Trophoblast cell (in vitro differentiated cells and primary cell): ENCODE results near the gene SPATA33.
"Not testable (repeated sequence)": the region's sequence is repeated elsewhere in the genome, so short reads cannot be mapped to it uniquely, and the experiment has no call there.

Source experiments
- DNase-seq, 2 donors: peaks; one replicate each; pipeline ENCODE4 v3.0.0-alpha.2; 2016
- H2AFZ ChIP-seq: 2 replicates; pipeline ENCODE4 v1.6.1; 2013; ENCODE audit warnings: low read length, moderate library complexity, mild to moderate bottlenecking; ENCODE audit not compliant: insufficient read depth, poor library complexity
- H2AK5ac ChIP-seq: 2 replicates; pipeline ENCODE4 v1.6.1; 2013; ENCODE audit warnings: mild to moderate bottlenecking, low read length
- H2BK120ac ChIP-seq: 2 replicates; pipeline ENCODE4 v1.6.1; 2013; ENCODE audit warnings: low read length, mild to moderate bottlenecking, moderate library complexity; ENCODE audit not compliant: insufficient read depth, poor library complexity
- H2BK12ac ChIP-seq: 2 replicates; pipeline ENCODE4 v1.6.1; 2013; ENCODE audit warnings: mild to moderate bottlenecking, low read length, moderate library complexity
- H2BK5ac ChIP-seq: 2 replicates; pipeline ENCODE4 v1.6.1; 2013; ENCODE audit warnings: low read length, low read depth, moderate library complexity, mild to moderate bottlenecking; ENCODE audit not compliant: poor library complexity
- H3K14ac ChIP-seq: 2 replicates; pipeline ENCODE4 v1.6.1; 2013; ENCODE audit warnings: mild to moderate bottlenecking, low read length
- H3K18ac ChIP-seq: 2 replicates; pipeline ENCODE4 v1.6.1; 2013; ENCODE audit warnings: mild to moderate bottlenecking, low read length
- H3K23ac ChIP-seq: 2 replicates; pipeline ENCODE4 v1.6.1; 2013; ENCODE audit warnings: low read length
- H3K27ac ChIP-seq: 2 replicates; pipeline ENCODE4 v1.5.1; 2013; ENCODE audit warnings: low read depth, mild to moderate bottlenecking, inconsistent platforms, low read length, moderate library complexity
- H3K27me3 ChIP-seq: 2 replicates; pipeline ENCODE4 v1.6.1; 2013; ENCODE audit warnings: inconsistent platforms, mild to moderate bottlenecking, low read length, moderate library complexity; ENCODE audit not compliant: insufficient read depth
- H3K36me3 ChIP-seq, 2 experiments: 1 replicate in 1 of 2; 2 replicates in 1 of 2; pipeline ENCODE4 v1.6.1; 2013; ENCODE audit warnings: low read length in 2 of 2, mild to moderate bottlenecking in 2 of 2, moderate library complexity in 1 of 2; ENCODE audit not compliant: insufficient read depth in 2 of 2, control insufficient read depth in 1 of 2
- H3K4ac ChIP-seq: 2 replicates; pipeline ENCODE4 v1.6.1; 2013; ENCODE audit warnings: low read depth, mild to moderate bottlenecking, low read length, moderate library complexity
- H3K4me1 ChIP-seq, 2 experiments: 1 replicate in 1 of 2; 2 replicates in 1 of 2; pipeline ENCODE4 v1.6.1; 2013; ENCODE audit warnings: low read length in 2 of 2, mild to moderate bottlenecking in 2 of 2, moderate library complexity in 1 of 2; ENCODE audit not compliant: insufficient read depth in 2 of 2, control insufficient read depth in 1 of 2
- H3K4me2 ChIP-seq: 2 replicates; pipeline ENCODE4 v1.6.1; 2013; ENCODE audit warnings: inconsistent platforms, mild to moderate bottlenecking, low read length, moderate library complexity
- H3K4me3 ChIP-seq: 2 replicates; pipeline ENCODE4 v1.5.1; 2013; ENCODE audit warnings: mild to moderate bottlenecking, low read depth, low read length, inconsistent platforms
- H3K79me1 ChIP-seq: one replicate; pipeline ENCODE4 v1.6.1; 2013; ENCODE audit warnings: low read length
- H3K79me2 ChIP-seq: 2 replicates; pipeline ENCODE4 v1.6.1; 2013; ENCODE audit warnings: low read length, mild to moderate bottlenecking; ENCODE audit not compliant: control insufficient read depth, insufficient read depth, poor library complexity
- H3K9ac ChIP-seq: 2 replicates; pipeline ENCODE4 v1.6.1; 2013; ENCODE audit warnings: mild to moderate bottlenecking, low read length
- H3K9me3 ChIP-seq: 2 replicates; pipeline ENCODE4 v1.6.1; 2013; ENCODE audit warnings: low read depth, mild to moderate bottlenecking, control low read depth, inconsistent platforms, low read length; ENCODE audit not compliant: insufficient read depth
- H4K12ac ChIP-seq: 2 replicates; pipeline ENCODE4 v1.6.1; 2013; ENCODE audit warnings: low read depth, mild to moderate bottlenecking, low read length, moderate library complexity
- H4K8ac ChIP-seq: 2 replicates; pipeline ENCODE4 v1.6.1; 2013; ENCODE audit warnings: low read depth, mild to moderate bottlenecking, low read length, moderate library complexity
- H4K91ac ChIP-seq: one replicate; pipeline ENCODE4 v1.6.1; 2013; ENCODE audit warnings: low read depth, mild to moderate bottlenecking, low read length, moderate library complexity
- WGBS: extraction: QIAGEN DNeasy Blood & Tissue Kit; methylation state at CpG from one replicate; pipeline ENCODE4 v1.1.7; 2013; ENCODE audit warnings: missing lambda C conversion rate; ENCODE audit not compliant: insufficient read length, insufficient coverage; ENCODE audit errors: extremely low coverage; 5-methylcytosine and 5-hydroxymethylcytosine counted together

Gene SPATA33

DNA sequence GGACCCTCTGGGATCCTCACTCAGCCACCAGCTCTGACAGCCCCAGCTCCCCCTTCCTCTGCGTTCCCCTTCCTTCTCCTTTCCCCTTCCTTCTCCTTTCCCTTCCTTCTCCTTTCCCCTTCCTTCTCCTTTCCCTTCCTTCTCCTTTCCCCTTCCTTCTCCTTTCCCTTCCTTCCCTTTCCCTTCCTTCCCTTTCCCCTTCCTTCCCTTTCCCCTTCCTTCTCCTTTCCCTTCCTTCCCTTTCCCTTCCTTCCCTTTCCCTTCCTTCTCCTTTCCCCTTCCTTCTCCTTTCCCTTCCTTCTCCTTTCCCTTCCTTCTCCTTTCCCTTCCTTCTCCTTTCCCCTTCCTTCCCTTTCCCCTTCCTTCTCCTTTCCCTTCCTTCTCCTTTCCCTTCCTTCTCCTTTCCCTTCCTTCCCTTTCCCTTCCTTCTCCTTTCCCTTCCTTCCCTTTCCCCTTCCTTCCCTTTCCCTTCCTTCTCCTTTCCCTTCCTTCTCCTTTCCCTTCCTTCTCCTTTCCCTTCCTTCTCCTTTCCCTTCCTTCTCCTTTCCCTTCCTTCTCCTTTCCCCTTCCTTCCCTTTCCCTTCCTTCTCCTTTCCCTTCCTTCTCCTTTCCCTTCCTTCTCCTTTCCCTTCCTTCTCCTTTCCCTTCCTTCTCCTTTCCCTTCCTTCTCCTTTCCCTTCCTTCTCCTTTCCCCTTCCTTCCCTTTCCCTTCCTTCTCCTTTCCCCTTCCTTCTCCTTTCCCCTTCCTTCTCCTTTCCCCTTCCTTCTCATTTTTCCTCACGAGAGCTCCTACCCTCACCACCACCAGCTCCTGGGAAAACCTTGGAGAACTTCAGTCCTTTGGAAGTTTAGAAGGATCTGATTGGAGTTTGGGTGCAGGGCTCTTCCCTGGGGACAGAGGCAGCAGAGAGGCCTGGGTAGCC, 22.9 kb upstream of the SPATA33 start:
- not testable (repeated sequence) for H4K12ac ChIP-seq, H3K79me1 ChIP-seq, H4K8ac ChIP-seq, H2BK12ac ChIP-seq, H3K36me3 ChIP-seq, H3K4me2 ChIP-seq, H3K27me3 ChIP-seq, H3K23ac ChIP-seq, H3K4ac ChIP-seq, H3K9ac ChIP-seq, H2BK5ac ChIP-seq, H3K9me3 ChIP-seq, H3K18ac ChIP-seq, H4K91ac ChIP-seq, H3K4me3 ChIP-seq, H3K27ac ChIP-seq, H2AK5ac ChIP-seq, H3K14ac ChIP-seq, H2BK120ac ChIP-seq, H3K4me1 ChIP-seq, DNase-seq, H3K79me2 ChIP-seq, H2AFZ ChIP-seq
- WGBS: 100% methylated on average over 1 of the region's 2 CpGs

GRCh38 chr16:89636663-89637062, 21.0 kb upstream of the SPATA33 start:
- Histone ChIP-seq H3K36me3 (no peaks in the 10 kb centered on the region), H3K14ac (no peak overlapping the region)

DNA sequence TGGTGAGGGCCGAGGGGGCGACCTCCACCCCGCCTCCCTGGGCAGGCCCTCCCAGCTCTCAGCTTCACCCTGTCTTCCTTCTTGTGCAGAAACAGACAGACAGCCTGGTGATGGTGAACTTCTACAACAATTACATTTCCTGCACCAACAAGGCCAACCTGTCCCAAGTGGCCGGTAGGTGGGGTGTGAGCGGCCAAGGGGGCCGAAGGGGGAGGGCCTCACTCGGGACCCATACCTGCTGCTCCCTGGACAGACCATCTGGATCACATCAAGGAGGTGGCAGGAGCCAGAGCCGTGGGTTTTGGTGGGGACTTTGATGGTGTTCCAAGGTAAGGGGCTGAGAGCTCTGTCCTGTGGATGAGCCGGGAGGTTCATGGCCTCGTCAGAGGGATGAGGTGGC, 20.3 kb upstream of the SPATA33 start:
- H3K79me2 ChIP-seq: no peaks in the 10 kb centered on the region
- no peak overlapping the region for H4K8ac ChIP-seq
- H2AK5ac ChIP-seq: no peak overlapping the region
- no peak overlapping the region for H3K9ac ChIP-seq
- no peak overlapping the region for H3K4me2 ChIP-seq
- H3K9me3 ChIP-seq: no peaks in the 10 kb centered on the region
- H2BK12ac ChIP-seq: no peak overlapping the region
- no peak overlapping the region for H2AFZ ChIP-seq
- H4K12ac ChIP-seq: no peak overlapping the region
- H4K91ac ChIP-seq: no peak overlapping the region
- no CpG with 5 or more reads among the region's 10 CpGs for WGBS
- H2BK5ac ChIP-seq: no peak overlapping the region
- no peak overlapping the region for H3K4ac ChIP-seq
- no peaks in the 10 kb centered on the region for H3K79me1 ChIP-seq
- no peak overlapping the region for H3K23ac ChIP-seq
- peaks cover 3% of the 10 kb centered on the region for H3K27me3 ChIP-seq
- H3K14ac ChIP-seq: no peak overlapping the region
- H3K4me1 ChIP-seq: peaks cover 0 to 7% of the 10 kb centered on the region in 2 experiments
- H2BK120ac ChIP-seq: no peak overlapping the region
- no peak overlapping the region for H3K27ac ChIP-seq
- DNase-seq: no peak
- H3K36me3 ChIP-seq: no peaks in the 10 kb centered on the region
- no peak overlapping the region for H3K4me3 ChIP-seq
- H3K18ac ChIP-seq: no peak overlapping the region

More at GRCh38 chr16:89636663-89637062, 21.0 kb upstream of the SPATA33 start:
- H2AK5ac ChIP-seq: no peak overlapping the region
- no peaks in the 10 kb centered on the region for H3K79me1 ChIP-seq
- no peak overlapping the region for H4K8ac ChIP-seq
- no peak overlapping the region for H3K4ac ChIP-seq
- H4K91ac ChIP-seq: no peak overlapping the region
- no peak overlapping the region for H3K18ac ChIP-seq
- DNase-seq: no peak
- no peaks in the 10 kb centered on the region for H3K79me2 ChIP-seq
- WGBS: no CpG with 5 or more reads among the region's 12 CpGs
- H3K27me3 ChIP-seq: peaks cover 3% of the 10 kb centered on the region
- no peak overlapping the region for H3K4me3 ChIP-seq
- H4K12ac ChIP-seq: no peak overlapping the region
- no peak overlapping the region for H2BK5ac ChIP-seq
- no peak overlapping the region for H3K4me2 ChIP-seq
- H3K4me1 ChIP-seq: peaks cover 0 to 7% of the 10 kb centered on the region in 2 experiments
- no peak overlapping the region for H2AFZ ChIP-seq
- H3K9me3 ChIP-seq: no peaks in the 10 kb centered on the region
- H2BK12ac ChIP-seq: no peak overlapping the region
- no peak overlapping the region for H2BK120ac ChIP-seq
- H3K27ac ChIP-seq: no peak overlapping the region
- no peak overlapping the region for H3K9ac ChIP-seq
- H3K23ac ChIP-seq: no peak overlapping the region

GRCh38 chr16:89638455-89638854, 19.2 kb upstream of the SPATA33 start:
- Histone ChIP-seq H3K79me2 (no peaks in the 10 kb centered on the region), H4K91ac (no peak overlapping the region), H3K27me3 (peaks cover 3% of the 10 kb centered on the region), H3K4me3 (no peak overlapping the region), H3K79me1 (no peaks in the 10 kb centered on the region), H3K4me1 (peaks cover 0 to 7% of the 10 kb centered on the region in 2 experiments), H3K14ac (no peak overlapping the region), H2BK12ac (no peak overlapping the region), H3K23ac (no peak overlapping the region), H3K27ac (no peak overlapping the region), H2AFZ (no peak overlapping the region), H3K36me3 (no peaks in the 10 kb centered on the region), H2BK5ac (no peak overlapping the region), H2BK120ac (no peak overlapping the region), H2AK5ac (no peak overlapping the region), H4K8ac (no peak overlapping the region), H3K4ac (no peak overlapping the region), H3K9me3 (no peaks in the 10 kb centered on the region), H4K12ac (no peak overlapping the region), H3K18ac (no peak overlapping the region), H3K4me2 (no peak overlapping the region), H3K9ac (no peak overlapping the region)
- DNase-seq: no peak
- no CpG with 5 or more reads among the region's 10 CpGs for WGBS
